CD4-positive, alpha-beta T cell treated with Interleukin-10 for 1 hour (primary cell): ENCODE results near the gene STOML1.
"Not testable (repeated sequence)": the region's sequence is repeated elsewhere in the genome, so short reads cannot be mapped to it uniquely, and the experiment has no call there.

Experiments used
- DNase-seq: peaks from one replicate; pipeline ENCODE4 v3.0.0-alpha.2; 2020

The STOML1 gene

GRCh38 chr15:73944161-73945129, 47.6 kb downstream of the STOML1 start:
- DNase-seq = no peak

GRCh38 chr15:73942751-73943270, 49.3 kb downstream of the STOML1 start:
- no peak for DNase-seq

GRCh38 chr15:73941871-73942635, 50.0 kb downstream of the STOML1 start:
- peak; percentile 29 for DNase-seq

GRCh38 chr15:73941449-73941848, 50.6 kb downstream of the STOML1 start:
- DNase-seq = no peak

GRCh38 chr15:73941044-73941443, 51.1 kb downstream of the STOML1 start:
- no peak for DNase-seq

GRCh38 chr15:73940061-73940981, 51.8 kb downstream of the STOML1 start:
- no peak for DNase-seq

GRCh38 chr15:73939138-73939537, 53.0 kb downstream of the STOML1 start:
- DNase-seq = no peak

GRCh38 chr15:73938516-73938915, 53.6 kb downstream of the STOML1 start:
- DNase-seq = not testable (repeated sequence)

- DNase-seq = no peak
Observed at GRCh38 chr15:73937726-73938125, 54.4 kb downstream of the STOML1 start.

GRCh38 chr15:73937296-73937695, 54.8 kb downstream of the STOML1 start:
- DNase-seq = no peak

- DNase-seq = no peak
Observed at GRCh38 chr15:73936588-73937290, 55.4 kb downstream of the STOML1 start.

GRCh38 chr15:73936181-73936580, 55.9 kb downstream of the STOML1 start:
- DNase-seq = no peak

GRCh38 chr15:73935547-73935946, 56.5 kb downstream of the STOML1 start:
- DNase-seq = no peak

GRCh38 chr15:73934281-73934680, 57.8 kb downstream of the STOML1 start:
- DNase-seq = no peak

- no peak for DNase-seq
Observed at GRCh38 chr15:73932381-73933191, 59.5 kb downstream of the STOML1 start.

- no peak for DNase-seq
Observed at GRCh38 chr15:73931441-73931840, 60.7 kb downstream of the STOML1 start.

GRCh38 chr15:73930790-73931281, 61.3 kb downstream of the STOML1 start:
- no peak for DNase-seq

GRCh38 chr15:73930371-73930770, 61.7 kb downstream of the STOML1 start:
- no peak for DNase-seq

- no peak for DNase-seq
Observed at GRCh38 chr15:73928971-73929627, 63.0 kb downstream of the STOML1 start.
